NT2/D1 (cell line): ENCODE measurements around the gene EHD3.

ENCODE experiments used
- DNase-seq: peaks from one replicate; pipeline ENCODE4 v3.0.0-alpha.2; 2011; ENCODE audit warnings: low read depth, low spot score
- H3K27me3 ChIP-seq: 2 replicates; pipeline ENCODE4 v1.6.0; 2011; ENCODE audit warnings: mild to moderate bottlenecking; ENCODE audit not compliant: insufficient read length, insufficient read depth
- H3K36me3 ChIP-seq: 2 replicates; pipeline ENCODE4 v1.6.1; 2011; ENCODE audit warnings: mild to moderate bottlenecking, low read length, mixed read lengths; ENCODE audit not compliant: insufficient read depth, insufficient read length
- H3K4me1 ChIP-seq: 2 replicates; pipeline ENCODE4 v1.5.1; 2011; ENCODE audit not compliant: insufficient read depth, insufficient read length
- H3K4me3 ChIP-seq: 2 replicates; pipeline ENCODE4 v1.5.1; 2011; ENCODE audit warnings: low read depth; ENCODE audit not compliant: insufficient read length
- H3K9ac ChIP-seq: 2 replicates; pipeline ENCODE4 v1.6.0; 2011; ENCODE audit warnings: low read depth; ENCODE audit not compliant: insufficient read length
- H3K9me3 ChIP-seq: 2 replicates; pipeline ENCODE4 v1.5.1; 2011; ENCODE audit warnings: mild to moderate bottlenecking, low read length; ENCODE audit not compliant: insufficient read depth
- SUZ12 ChIP-seq: IDR thresholded peaks from 2 replicates; pipeline ENCODE4 v1.6.1; 2011; ENCODE audit not compliant: insufficient read length, insufficient read depth; ENCODE audit errors: extremely low read depth
- YY1 ChIP-seq: IDR thresholded peaks from 2 replicates; pipeline ENCODE4 v1.6.1; 2011; ENCODE audit not compliant: insufficient read length, insufficient read depth
- ZNF274 ChIP-seq: IDR thresholded peaks from 2 replicates; pipeline ENCODE4 v1.6.1; 2011; ENCODE audit warnings: mild to moderate bottlenecking, low read depth, low read length

The EHD3 gene

DNA sequence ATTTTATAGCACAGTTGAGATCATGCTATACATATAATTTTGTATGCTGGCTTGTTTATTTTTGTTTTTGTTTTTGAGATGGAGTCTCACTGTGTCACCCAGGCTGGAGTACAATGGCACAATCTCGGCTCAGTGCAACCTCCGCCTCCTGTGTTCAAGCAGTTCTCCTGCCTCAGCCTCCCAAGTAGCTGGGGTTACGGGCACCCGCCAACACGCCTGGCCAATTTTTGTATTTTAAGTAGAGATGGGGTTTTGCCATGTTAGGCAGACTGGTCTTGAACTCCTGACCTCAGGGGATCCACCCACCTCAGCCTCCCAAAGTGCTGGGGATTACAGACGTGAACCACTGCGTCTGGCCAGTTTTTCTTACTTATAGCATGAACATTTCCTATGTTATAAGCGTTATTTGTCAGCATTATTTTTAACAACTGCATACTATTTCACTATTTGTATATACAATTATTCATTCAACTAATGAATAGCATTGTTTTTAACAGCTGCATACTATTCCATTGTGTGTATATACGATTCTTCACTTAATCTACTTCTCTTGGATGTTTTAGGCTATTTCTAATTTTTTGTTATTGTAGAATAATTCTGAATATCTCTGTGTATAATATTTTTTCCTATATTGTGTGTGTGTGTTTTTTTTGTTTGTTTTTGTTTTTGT lies 3.5 kb downstream of the EHD3 start:
- H3K4me1 ChIP-seq, result peaks cover 2% of the 10 kb centered on the region
- DNase-seq, result no peak
- H3K27me3 ChIP-seq, result peaks cover 4% of the 10 kb centered on the region
- H3K36me3 ChIP-seq, result peaks cover 7% of the 10 kb centered on the region
- TF ChIP-seq YY1 (no peak), SUZ12 (no peak), ZNF274 (no peak)
- no peak overlapping the region for H3K9ac ChIP-seq
- H3K4me3 ChIP-seq, result no peak overlapping the region
- H3K9me3 ChIP-seq, result no peaks in the 10 kb centered on the region

DNA sequence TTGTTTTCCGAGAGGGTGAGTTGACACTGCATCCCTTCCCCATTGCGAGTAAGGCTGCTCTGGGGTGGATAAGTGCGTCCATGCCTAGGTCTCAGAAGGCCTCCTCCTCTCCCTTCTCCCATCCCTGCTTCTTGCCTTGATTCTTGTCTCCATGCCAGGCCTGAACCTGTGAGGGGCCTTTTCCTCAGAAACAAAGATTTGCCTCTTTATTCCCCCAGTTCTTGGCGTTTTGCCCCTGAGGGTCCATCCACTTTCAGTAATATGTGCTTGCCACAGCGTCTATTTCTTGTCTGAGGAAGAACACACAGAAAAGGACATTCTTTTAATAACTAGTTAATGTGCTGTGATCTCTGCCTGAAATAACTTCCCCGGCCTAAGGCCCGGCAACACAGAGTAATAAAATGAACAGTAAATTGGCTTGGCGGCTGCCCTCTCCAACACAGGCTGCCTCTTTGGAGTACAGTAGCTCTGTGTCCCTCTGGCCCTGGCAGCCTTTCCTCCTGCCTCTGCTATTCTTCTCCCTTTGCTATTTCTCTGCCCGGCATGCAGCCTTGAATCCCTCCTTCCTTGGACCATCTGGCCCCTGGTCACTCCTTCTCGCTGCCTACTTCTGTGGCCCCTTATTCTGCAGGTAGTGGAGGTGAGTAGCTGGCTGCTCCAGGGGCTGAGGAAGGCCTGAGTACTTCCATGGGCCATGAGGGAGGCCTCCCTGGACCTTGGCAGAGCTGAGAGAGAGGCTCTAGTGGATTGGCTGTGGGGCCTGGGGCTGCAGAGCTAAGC lies 4.4 kb downstream of the EHD3 start:
- no peak overlapping the region for H3K9ac ChIP-seq

DNA sequence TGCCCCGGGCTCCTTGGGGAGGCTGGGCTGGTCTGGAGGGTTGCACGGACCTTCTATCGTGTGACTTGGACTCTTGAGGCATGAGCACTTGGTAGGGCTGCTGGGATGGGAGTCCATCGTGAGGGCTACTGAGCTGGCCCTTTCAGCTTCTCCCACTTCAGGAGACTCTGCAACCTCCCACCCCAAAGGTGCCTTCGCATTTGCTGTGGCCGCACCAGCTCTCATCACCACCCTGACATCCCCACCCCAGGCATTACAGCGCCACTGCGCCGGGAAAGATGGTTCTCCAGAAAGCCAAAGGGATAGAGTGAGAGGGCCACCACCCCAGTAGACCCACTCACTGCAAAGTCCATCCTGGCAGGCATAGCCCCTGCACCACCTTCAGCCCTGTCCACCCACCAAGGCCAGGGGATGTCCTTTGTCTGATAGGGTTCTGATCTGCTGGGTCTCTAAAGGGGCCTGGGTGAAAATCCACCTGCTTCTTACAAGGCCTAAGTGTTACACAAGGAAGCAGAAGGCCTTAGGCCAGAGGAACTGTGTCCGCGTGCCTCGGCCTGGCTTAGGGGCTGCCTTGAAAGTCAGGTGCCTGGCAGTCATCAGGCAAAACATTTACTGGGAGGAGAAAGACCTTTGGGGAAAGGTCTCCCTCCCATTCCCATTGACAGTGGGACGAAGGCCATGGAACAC lies 5.1 kb downstream of the EHD3 start:
- Histone ChIP-seq H3K36me3 (peaks cover 7% of the 10 kb centered on the region), H3K27me3 (peaks cover 4% of the 10 kb centered on the region), H3K9me3 (no peaks in the 10 kb centered on the region), H3K4me1 (peaks cover 2% of the 10 kb centered on the region), H3K9ac (no peak overlapping the region), H3K4me3 (no peak overlapping the region)
- TF ChIP-seq ZNF274, result no peak
- no peak for TF ChIP-seq SUZ12
- TF ChIP-seq YY1, result no peak
- no peak for DNase-seq

More for the DNA sequence above, 4.4 kb downstream of the EHD3 start:
- Histone ChIP-seq H3K4me1 (peaks cover 2% of the 10 kb centered on the region), H3K36me3 (peaks cover 7% of the 10 kb centered on the region), H3K27me3 (peaks cover 4% of the 10 kb centered on the region), H3K9me3 (no peaks in the 10 kb centered on the region), H3K4me3 (no peak overlapping the region)
- TF ChIP-seq YY1, result no peak
- DNase-seq, result no peak

DNA sequence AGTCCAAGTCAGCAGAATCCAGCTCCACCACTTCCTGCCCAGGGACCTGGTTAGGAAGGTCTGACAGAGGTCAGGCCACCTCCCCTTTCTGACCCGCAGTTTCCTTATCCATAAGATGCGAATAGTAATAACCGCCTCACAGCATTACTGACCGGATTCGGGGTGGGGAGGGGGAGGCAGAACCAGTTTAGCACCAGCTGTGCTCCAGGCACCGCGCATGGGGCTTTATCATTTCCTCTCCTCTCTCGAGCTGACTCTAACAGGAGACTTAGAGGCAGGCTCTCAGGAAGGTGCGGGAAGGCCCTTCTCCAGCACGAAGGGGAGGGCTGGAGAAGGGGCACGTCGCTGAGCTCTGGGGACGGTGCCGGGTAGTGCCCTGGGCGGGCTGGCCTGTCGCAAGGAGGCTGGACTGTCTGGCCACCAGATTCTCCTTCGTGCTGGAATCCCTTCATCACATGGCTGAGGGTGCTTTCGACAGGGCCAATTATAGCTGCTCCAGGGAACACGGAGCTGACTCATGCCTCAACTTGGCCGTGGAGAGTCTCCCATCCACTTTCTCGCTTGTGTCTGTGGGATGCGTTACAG lies 5.7 kb downstream of the EHD3 start:
- Histone ChIP-seq H3K9ac (no peak overlapping the region), H3K36me3 (peaks cover 7% of the 10 kb centered on the region), H3K4me1 (peaks cover 2% of the 10 kb centered on the region), H3K9me3 (no peaks in the 10 kb centered on the region), H3K27me3 (peaks cover 1% of the 10 kb centered on the region), H3K4me3 (no peak overlapping the region)
- no peak for DNase-seq
- TF ChIP-seq SUZ12 (no peak), YY1 (no peak), ZNF274 (no peak)

DNA sequence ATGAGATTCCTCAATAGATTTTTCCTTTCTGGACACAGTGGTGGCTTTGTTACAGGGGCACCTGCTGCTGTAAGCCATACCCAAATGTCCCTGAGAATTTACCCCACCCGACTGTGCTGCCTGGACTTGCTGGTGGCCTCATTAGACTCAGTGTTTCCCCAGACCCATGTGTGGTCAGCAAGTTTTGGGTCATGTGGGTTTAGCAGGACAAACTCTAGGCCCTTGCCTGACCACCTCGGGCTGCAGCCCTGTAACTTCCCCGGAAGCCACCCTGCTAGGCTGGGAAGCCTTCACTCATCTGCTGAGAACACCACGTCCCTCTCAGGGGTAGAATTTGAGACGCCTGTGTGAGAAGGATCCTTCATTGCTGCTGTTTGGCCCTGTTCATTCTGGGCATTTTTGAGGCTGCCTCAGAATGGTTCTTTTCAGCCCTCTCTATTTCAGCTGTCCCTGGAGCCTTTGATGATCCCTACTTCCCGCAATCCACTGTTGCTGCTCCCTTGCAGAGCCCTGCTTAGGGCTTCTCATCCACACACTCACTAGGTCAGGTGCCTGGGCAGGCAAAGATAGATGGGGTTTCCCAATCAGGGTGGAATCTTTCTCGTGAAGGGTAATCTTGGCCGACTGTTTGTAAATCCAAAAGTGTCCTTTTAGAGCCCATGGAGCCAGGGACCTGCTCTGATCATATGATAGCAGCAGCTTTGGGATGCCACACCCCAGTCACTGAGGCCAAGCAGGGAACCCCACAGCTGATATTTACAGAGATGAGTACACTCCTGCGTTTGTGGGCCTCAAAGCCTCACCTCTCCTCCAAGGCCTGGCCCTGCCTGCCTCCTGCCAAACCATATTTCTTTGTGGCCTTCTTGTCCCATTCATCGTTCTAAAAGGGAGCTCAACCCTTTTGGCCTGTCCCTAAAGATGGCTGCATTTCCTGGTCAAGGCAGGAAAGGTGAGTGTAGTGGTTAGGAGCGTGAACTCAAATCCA lies 6.7 kb downstream of the EHD3 start:
- Histone ChIP-seq H3K4me1 (no peaks in the 10 kb centered on the region), H3K36me3 (peaks cover 7% of the 10 kb centered on the region)

DNA sequence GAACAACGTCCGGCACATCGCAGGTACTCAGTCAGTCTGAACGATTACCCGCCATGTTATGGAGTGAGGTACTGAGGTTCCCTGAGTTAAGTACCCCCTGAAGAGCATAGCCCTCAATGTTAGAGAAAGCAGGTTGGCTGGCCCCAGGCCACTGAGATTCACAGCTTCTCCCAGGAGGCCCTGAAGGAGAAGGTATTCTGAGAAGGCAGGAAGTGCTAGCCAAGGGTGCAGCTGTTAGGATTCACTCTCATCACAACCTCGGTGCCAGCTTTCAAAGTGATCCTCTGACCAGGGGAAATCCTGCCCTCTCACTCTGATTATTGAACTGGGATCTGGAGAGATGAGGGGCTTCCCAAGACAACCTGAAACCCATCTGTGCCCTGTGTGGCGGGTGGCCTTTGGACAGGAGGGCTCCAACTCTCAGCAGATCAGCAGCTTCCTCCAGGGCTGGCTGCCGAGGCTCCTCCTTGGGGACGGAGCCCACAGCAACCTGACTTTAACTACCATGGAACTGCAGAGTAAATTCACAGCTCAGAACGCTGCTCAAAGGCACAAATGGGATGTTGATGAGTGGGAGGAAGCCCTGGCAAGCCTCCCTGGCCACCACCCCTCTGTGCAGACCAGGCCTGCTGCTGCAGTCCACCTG lies 7.8 kb downstream of the EHD3 start:
- Histone ChIP-seq H3K27me3 (no peaks in the 10 kb centered on the region), H3K9ac (no peak overlapping the region), H3K4me3 (no peak overlapping the region), H3K36me3 (peaks cover 7% of the 10 kb centered on the region), H3K4me1 (no peaks in the 10 kb centered on the region), H3K9me3 (no peaks in the 10 kb centered on the region)
- DNase-seq, result no peak
- no peak for TF ChIP-seq YY1
- TF ChIP-seq ZNF274, result no peak
- TF ChIP-seq SUZ12, result no peak

More for the DNA sequence above, 6.7 kb downstream of the EHD3 start:
- Histone ChIP-seq H3K9me3 (no peaks in the 10 kb centered on the region), H3K4me3 (no peak overlapping the region), H3K9ac (no peak overlapping the region), H3K27me3 (no peaks in the 10 kb centered on the region)
- DNase-seq, result no peak
- TF ChIP-seq ZNF274 (no peak), YY1 (no peak), SUZ12 (no peak)
